Neural progenitor cell (in vitro differentiated cells): ENCODE data around the gene MDM1. TPM values are rescaled to one million over a fixed set of nuclear protein-coding genes. Genes with fewer than 3 reads are reported as not detected.
A peak's percentile ranks its signal among the peaks of the same experiment; 100 is the strongest.

ENCODE experiments used
- DNase-seq: peaks from one replicate; pipeline ENCODE4 v3.0.0-alpha.2; 2016; ENCODE audit warnings: low spot score
- H2AFZ ChIP-seq: fragments of 200-600 bp; sonication (generic); replicated peaks from 2 replicates; pipeline ENCODE4 v1.6.1; 2016; ENCODE audit warnings: antibody characterized with exemption
- H3F3A ChIP-seq: fragments of 200-600 bp; sonication (generic); 2 replicates; pipeline ENCODE4 v1.6.1; 2016; ENCODE audit warnings: antibody characterized with exemption, low read depth
- H3K27ac ChIP-seq: fragments of 200-600 bp; sonication (generic); 2 replicates; pipeline ENCODE4 v1.5.1; 2016; ENCODE audit warnings: mild to moderate bottlenecking
- H3K27me3 ChIP-seq: fragments of 200-600 bp; sonication (generic); 2 replicates; pipeline ENCODE4 v1.6.1; 2016; ENCODE audit warnings: mild to moderate bottlenecking, moderate library complexity
- H3K36me3 ChIP-seq: fragments of 200-600 bp; sonication (generic); 2 replicates; pipeline ENCODE4 v1.5.1; 2016
- H3K4me1 ChIP-seq: fragments of 200-600 bp; sonication (generic); 2 replicates; pipeline ENCODE4 v1.6.1; 2016; ENCODE audit warnings: mixed run types
- H3K4me2 ChIP-seq: fragments of 200-600 bp; sonication (generic); 2 replicates; pipeline ENCODE4 v1.6.1; 2016
- H3K4me3 ChIP-seq: fragments of 200-600 bp; sonication (generic); 2 replicates; pipeline ENCODE4 v1.5.1; 2016
- H3K79me2 ChIP-seq: fragments of 200-600 bp; sonication (generic); 2 replicates; pipeline ENCODE4 v1.6.1; 2016; ENCODE audit warnings: low read depth
- H3K9ac ChIP-seq: fragments of 200-600 bp; sonication (generic); 2 replicates; pipeline ENCODE4 v1.6.1; 2016
- H3K9me3 ChIP-seq: fragments of 200-600 bp; sonication (generic); 2 replicates; pipeline ENCODE4 v1.5.1; 2016; ENCODE audit warnings: low read depth
- H4K20me1 ChIP-seq: fragments of 200-600 bp; sonication (generic); 2 replicates; pipeline ENCODE4 v1.6.1; 2016; ENCODE audit warnings: low read depth
- H3K27ac Mint-ChIP-seq: 3 replicates; pipeline ENCODE4 v1.8.0; 2021; ENCODE audit warnings: mixed read lengths
- H3K27me3 Mint-ChIP-seq: 2 replicates; pipeline ENCODE4 v1.8.0; 2022; ENCODE audit warnings: low read depth, mild to moderate bottlenecking, inconsistent platforms, moderate library complexity, mixed read lengths; ENCODE audit not compliant: insufficient read depth
- H3K36me3 Mint-ChIP-seq: 3 replicates; pipeline ENCODE4 v1.8.0; 2021; ENCODE audit warnings: mixed read lengths
- H3K4me1 Mint-ChIP-seq: 3 replicates; pipeline ENCODE4 v1.8.0; 2021; ENCODE audit warnings: mixed read lengths
- H3K4me3 Mint-ChIP-seq: 3 replicates; pipeline ENCODE4 v1.8.0; 2021; ENCODE audit warnings: mild to moderate bottlenecking, moderate library complexity, mixed read lengths
- H3K9me3 Mint-ChIP-seq: 3 replicates; pipeline ENCODE4 v1.8.0; 2020; ENCODE audit warnings: mixed read lengths
- CTCF ChIP-seq: fragments of 200-600 bp; sonication (generic); IDR thresholded peaks from 2 replicates; pipeline ENCODE4 v1.5.1; 2017; ENCODE audit warnings: antibody characterized with exemption, mild to moderate bottlenecking
- EZH2 ChIP-seq: fragments of 200-600 bp; sonication (generic); IDR thresholded peaks from 2 replicates; pipeline ENCODE4 v1.6.1; 2017; ENCODE audit warnings: antibody characterized with exemption, mild to moderate bottlenecking, moderate library complexity
- EZH2phosphoT487 ChIP-seq: fragments of 200-600 bp; sonication (generic); IDR thresholded peaks from 2 replicates; pipeline ENCODE4 v1.6.1; 2017; ENCODE audit warnings: antibody characterized with exemption
- total RNA-seq: library from RNA; depleted of rRNA; stranded (reverse); fragments of >200 nt; gene quantifications from 2 replicates; pipeline ENCODE4 v1.2.3, GENCODE V29; 2015; ENCODE audit warnings: low replicate concordance

MDM1 gene
- total RNA-seq, 1 donor from 2014 or later: 47.2 TPM

- H3K4me1 Mint-ChIP-seq: peaks cover 20% of the 10 kb centered on the region
- TF ChIP-seq CTCF (no peak), EZH2 (no peak), EZH2phosphoT487 (no peak)
Observed at GRCh38 chr12:68276402-68276930, 55.7 kb downstream of the MDM1 start.

GRCh38 chr12:68272732-68273131 lies 59.4 kb downstream of the MDM1 start:
- peaks cover 20% of the 10 kb centered on the region for H3K4me1 ChIP-seq
- no peak overlapping the region for H3K4me2 ChIP-seq
- H3K9me3 ChIP-seq: no peaks in the 10 kb centered on the region
- no peaks in the 10 kb centered on the region for H3K27me3 ChIP-seq
- no peak overlapping the region for H2AFZ ChIP-seq
- H3F3A ChIP-seq: peaks cover 12% of the 10 kb centered on the region
- no peaks in the 10 kb centered on the region for H4K20me1 ChIP-seq
- H3K79me2 ChIP-seq: no peaks in the 10 kb centered on the region
- no peak overlapping the region for H3K4me3 ChIP-seq
- no peaks in the 10 kb centered on the region for H3K36me3 Mint-ChIP-seq
- no peak overlapping the region for H3K4me3 Mint-ChIP-seq
- no peak overlapping the region for H3K27ac Mint-ChIP-seq
- no peak overlapping the region for H3K27ac ChIP-seq
- H3K36me3 ChIP-seq: no peaks in the 10 kb centered on the region
- H3K27me3 Mint-ChIP-seq: no peaks in the 10 kb centered on the region
- H3K4me1 Mint-ChIP-seq: peaks cover 12% of the 10 kb centered on the region
- no peaks in the 10 kb centered on the region for H3K9me3 Mint-ChIP-seq
- DNase-seq: no peak
- TF ChIP-seq EZH2 (no peak), EZH2phosphoT487 (no peak), CTCF (no peak)
- no peak overlapping the region for H3K9ac ChIP-seq

More at GRCh38 chr12:68276402-68276930, 55.7 kb downstream of the MDM1 start:
- Mint-ChIP-seq H3K9me3 (no peaks in the 10 kb centered on the region), H3K27ac (no peak overlapping the region), H3K4me3 (no peak overlapping the region), H3K36me3 (no peaks in the 10 kb centered on the region), H3K27me3 (no peaks in the 10 kb centered on the region)
- Histone ChIP-seq H3K9me3 (no peaks in the 10 kb centered on the region), H3K27ac (peak overlapping the region; percentile 2), H3K36me3 (no peaks in the 10 kb centered on the region), H3K79me2 (no peaks in the 10 kb centered on the region), H3K4me2 (peak overlapping the region; percentile 3), H3K4me3 (no peak overlapping the region), H3K4me1 (peaks cover 20% of the 10 kb centered on the region), H2AFZ (no peak overlapping the region), H3K9ac (no peak overlapping the region), H3K27me3 (no peaks in the 10 kb centered on the region), H4K20me1 (no peaks in the 10 kb centered on the region), H3F3A (peaks cover 12% of the 10 kb centered on the region)
- DNase-seq: no peak

- DNase-seq: no peak
- Histone ChIP-seq H3K9me3 (no peaks in the 10 kb centered on the region), H3K36me3 (no peaks in the 10 kb centered on the region), H3F3A (peaks cover 7% of the 10 kb centered on the region), H2AFZ (no peak overlapping the region), H3K9ac (no peak overlapping the region), H3K27ac (no peak overlapping the region), H3K4me1 (peaks cover 13% of the 10 kb centered on the region), H4K20me1 (no peaks in the 10 kb centered on the region), H3K4me3 (no peak overlapping the region), H3K4me2 (no peak overlapping the region), H3K27me3 (no peaks in the 10 kb centered on the region), H3K79me2 (no peaks in the 10 kb centered on the region)
- TF ChIP-seq CTCF: no peak
- TF ChIP-seq EZH2: no peak
- Mint-ChIP-seq H3K27me3 (no peaks in the 10 kb centered on the region), H3K27ac (peak overlapping the region; percentile 58), H3K4me1 (peaks cover 9% of the 10 kb centered on the region), H3K36me3 (no peaks in the 10 kb centered on the region), H3K9me3 (no peaks in the 10 kb centered on the region), H3K4me3 (no peak overlapping the region)
Observed at GRCh38 chr12:68271346-68271745, 60.8 kb downstream of the MDM1 start.
